HEK293 (cell line): Measurements from ENCODE around the gene OVOL3.

ENCODE experiments used
- BCL6B ChIP-seq: fragments of 450-650 bp; formaldehyde crosslinking; IDR thresholded peaks from 2 replicates; pipeline ENCODE4 v1.5.1; 2017; ENCODE audit warnings: missing biosample characterization, missing genetic modification characterization
- GLIS1 ChIP-seq: fragments of 450-650 bp; formaldehyde crosslinking; IDR thresholded peaks from 2 replicates; pipeline ENCODE4 v1.5.1; 2016; ENCODE audit warnings: missing biosample characterization, missing genetic modification characterization
- MZF1 ChIP-seq: fragments of 450-650 bp; formaldehyde crosslinking; IDR thresholded peaks from 2 replicates; pipeline ENCODE4 v1.5.1; 2017; ENCODE audit warnings: missing biosample characterization, missing genetic modification characterization, borderline replicate concordance
- PATZ1 ChIP-seq: fragments of 450-650 bp; formaldehyde crosslinking; IDR thresholded peaks from 2 replicates; pipeline ENCODE4 v1.5.1; 2016; ENCODE audit warnings: missing biosample characterization, missing genetic modification characterization
- PBX3 ChIP-seq: sonication (generic); formaldehyde crosslinking; IDR thresholded peaks from 2 replicates; pipeline ENCODE4 v1.8.1; 2022; ENCODE audit warnings: mild to moderate bottlenecking, moderate library complexity, missing genetic modification reagents
- PRDM10 ChIP-seq: fragments of 450-650 bp; formaldehyde crosslinking; IDR thresholded peaks from 2 replicates; pipeline ENCODE4 v1.5.1; 2016; ENCODE audit warnings: missing biosample characterization, missing genetic modification characterization
- PRDM2 ChIP-seq: fragments of 450-650 bp; formaldehyde crosslinking; IDR thresholded peaks from 2 replicates; pipeline ENCODE4 v1.5.1; 2016; ENCODE audit warnings: missing biosample characterization, missing genetic modification characterization, borderline replicate concordance
- ZBTB21 ChIP-seq: fragments of 450-650 bp; formaldehyde crosslinking; IDR thresholded peaks from 2 replicates; pipeline ENCODE4 v1.5.1; 2017; ENCODE audit warnings: missing biosample characterization, missing genetic modification characterization
- ZNF248 ChIP-seq: fragments of 450-650 bp; formaldehyde crosslinking; IDR thresholded peaks from 2 replicates; pipeline ENCODE4 v1.5.1; 2017; ENCODE audit warnings: missing biosample characterization, missing genetic modification characterization
- ZNF280D ChIP-seq: fragments of 450-650 bp; formaldehyde crosslinking; IDR thresholded peaks from 2 replicates; pipeline ENCODE4 v1.5.1; 2016; ENCODE audit warnings: missing biosample characterization, missing genetic modification characterization
- ZNF354C ChIP-seq: fragments of 450-650 bp; formaldehyde crosslinking; IDR thresholded peaks from 2 replicates; pipeline ENCODE4 v1.5.1; 2016; ENCODE audit warnings: missing biosample characterization, missing genetic modification characterization, low read depth, borderline replicate concordance
- ZNF398 ChIP-seq: fragments of 450-650 bp; formaldehyde crosslinking; IDR thresholded peaks from 2 replicates; pipeline ENCODE4 v1.5.1; 2017; ENCODE audit warnings: missing biosample characterization, missing genetic modification characterization
- ZNF404 ChIP-seq: fragments of 450-650 bp; formaldehyde crosslinking; IDR thresholded peaks from 2 replicates; pipeline ENCODE4 v1.5.1; 2017; ENCODE audit warnings: missing biosample characterization, missing genetic modification characterization
- ZNF521 ChIP-seq: fragments of 450-650 bp; formaldehyde crosslinking; IDR thresholded peaks from 2 replicates; pipeline ENCODE4 v1.5.1; 2017; ENCODE audit warnings: missing biosample characterization, mild to moderate bottlenecking, missing genetic modification characterization
- ZNF549 ChIP-seq: fragments of 450-650 bp; IDR thresholded peaks from 2 replicates; pipeline ENCODE4 v1.5.1; 2018; ENCODE audit warnings: missing biosample characterization, missing genetic modification characterization, mild to moderate bottlenecking, inconsistent platforms, moderate library complexity
- ZNF560 ChIP-seq: fragments of 450-650 bp; formaldehyde crosslinking; IDR thresholded peaks from 2 replicates; pipeline ENCODE4 v1.5.1; 2017; ENCODE audit warnings: missing biosample characterization, missing genetic modification characterization, borderline replicate concordance
- ZNF664 ChIP-seq: fragments of 450-650 bp; formaldehyde crosslinking; IDR thresholded peaks from 2 replicates; pipeline ENCODE4 v1.5.1; 2016; ENCODE audit warnings: missing biosample characterization, missing genetic modification characterization

Gene OVOL3

GRCh38 chr19:36120092-36120983 lies 9.4 kb downstream of the OVOL3 start (continued):
- no peak for TF ChIP-seq ZNF664 (tag by site-specific recombination)
- peak; percentile 51 for TF ChIP-seq GLIS1
- no peak for TF ChIP-seq ZNF521 (tag by site-specific recombination)
- no peak for TF ChIP-seq ZNF404 (tag by site-specific recombination)
- TF ChIP-seq ZNF560 (tag by site-specific recombination), result no peak
- TF ChIP-seq ZBTB21 (tag by site-specific recombination), result no peak
- no peak for TF ChIP-seq BCL6B (tag by site-specific recombination)
- TF ChIP-seq PBX3 (CRISPR knock-in tag), result no peak
- no peak for TF ChIP-seq ZNF398 (tag by site-specific recombination)
- no peak for TF ChIP-seq ZNF549 (tag by site-specific recombination)
- TF ChIP-seq MZF1 (tag by site-specific recombination), result no peak
- TF ChIP-seq PRDM10 (tag by site-specific recombination), result no peak
- no peak for TF ChIP-seq PRDM2
- no peak for TF ChIP-seq ZNF354C (tag by site-specific recombination)
- no peak for TF ChIP-seq ZNF280D (tag by site-specific recombination)
- TF ChIP-seq ZNF248 (tag by site-specific recombination), result no peak
- TF ChIP-seq PATZ1 (tag by site-specific recombination), result peak; percentile 69; the same call in 1 of the 2 replicates
